Suprapubic skin (tissue), 3 donors: ENCODE data around the gene TEAD4.

Experiments
- CTCF ChIP-seq, 2 donors: fragments of 200-600 bp in 1 of 2; fragments of 450-650 bp in 1 of 2; sonication (generic) in 1 of 2; IDR thresholded peaks; one replicate each; pipeline ENCODE4 v1.5.1; 2016 to 2019; ENCODE audit warnings: antibody characterized with exemption in 2 of 2, mild to moderate bottlenecking in 1 of 2, moderate library complexity in 1 of 2
- EP300 ChIP-seq: sonication (generic); formaldehyde crosslinking; IDR thresholded peaks from one replicate; pipeline ENCODE4 v1.6.1; 2017; ENCODE audit warnings: antibody characterized with exemption
- POLR2A ChIP-seq, 2 donors: fragments of 450-650 bp; IDR thresholded peaks; one replicate each; pipeline ENCODE4 v1.6.1; 2017; ENCODE audit warnings: antibody characterized with exemption in 2 of 2, mild to moderate bottlenecking in 2 of 2, moderate library complexity in 2 of 2

DNA sequence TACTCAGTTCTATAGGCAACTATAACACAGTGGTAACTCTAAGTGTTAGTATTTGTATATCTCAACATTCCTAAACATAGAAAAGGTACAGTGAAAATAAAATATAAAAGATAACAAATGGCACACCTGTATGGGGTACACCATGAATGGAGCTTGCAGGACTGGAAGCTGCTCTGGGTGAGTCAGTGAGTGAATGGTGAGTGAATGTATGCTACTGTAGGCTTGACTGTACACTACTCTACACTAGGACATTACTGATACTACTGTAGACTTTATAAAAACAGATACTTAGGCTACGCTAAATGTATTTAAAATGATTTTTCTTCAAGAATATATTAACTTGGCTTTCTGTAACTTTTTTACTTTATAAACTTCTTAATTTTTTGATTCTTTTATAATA, 25.5 kb downstream of the TEAD4 start:
- TF ChIP-seq EP300, result no peak
- TF ChIP-seq CTCF (IDR thresholded peaks at IDR 0.05), result no peak
- no peak for TF ChIP-seq POLR2A (IDR thresholded peaks at IDR 0.05)
